CD8-positive, alpha-beta memory T cell (primary cell): Measurements from ENCODE around the gene SNORC. TPM values are rescaled to one million over a fixed set of nuclear protein-coding genes. Genes with fewer than 3 reads are reported as not detected.

ENCODE experiments used
- CTCF ChIA-PET: fragments of 350-600 bp; sonication (Branson Sonifier 250); formaldehyde crosslinking; loops from one replicate; lab custom pipeline; 2021; ENCODE audit warnings: antibody characterized with exemption; lab: Charles Lee
- POLR2A ChIA-PET: fragments of 350-600 bp; sonication (Branson Sonifier 250); formaldehyde crosslinking; loops from one replicate; lab custom pipeline; 2021; ENCODE audit warnings: antibody characterized with exemption; lab: Charles Lee
- DNase-seq, 5 donors: peaks; one replicate each; pipeline versions ENCODE4 v3.0.0 to v3.0.0-alpha.2; 2020 to 2022; ENCODE audit warnings: mixed read lengths in 1 of 5
- H3K27ac ChIP-seq: one replicate; pipeline ENCODE4 v1.7.0; 2013; ENCODE audit warnings: low read depth, mild to moderate bottlenecking, low read length, moderate library complexity
- H3K27me3 ChIP-seq: 2 replicates; pipeline ENCODE4 v1.7.0; 2013; ENCODE audit warnings: low read length, mild to moderate bottlenecking; ENCODE audit not compliant: insufficient read depth, poor library complexity, severe bottlenecking
- H3K36me3 ChIP-seq: 2 replicates; pipeline ENCODE4 v1.7.0; 2013; ENCODE audit warnings: mild to moderate bottlenecking, low read length, moderate library complexity; ENCODE audit not compliant: insufficient read depth
- H3K4me1 ChIP-seq: 2 replicates; pipeline ENCODE4 v1.7.0; 2013; ENCODE audit warnings: mild to moderate bottlenecking, low read length, moderate library complexity; ENCODE audit not compliant: insufficient read depth
- H3K4me3 ChIP-seq: 2 replicates; pipeline ENCODE4 v1.7.0; 2013; ENCODE audit warnings: mild to moderate bottlenecking, low read length
- H3K9me3 ChIP-seq: 2 replicates; pipeline ENCODE4 v1.7.0; 2013; ENCODE audit warnings: mild to moderate bottlenecking, low read length
- H3K27ac Mint-ChIP-seq, 8 donors: one replicate each; pipeline ENCODE4 v1.8.0; 2020 to 2021; ENCODE audit warnings: mixed read lengths in 8 of 8, mild to moderate bottlenecking in 6 of 8, inconsistent platforms in 3 of 8, moderate library complexity in 3 of 8
- H3K27me3 Mint-ChIP-seq, 2 donors: one replicate each; pipeline ENCODE4 v1.8.0; 2020 to 2021; ENCODE audit warnings: mixed read lengths in 2 of 2, mild to moderate bottlenecking in 1 of 2, moderate library complexity in 1 of 2
- H3K36me3 Mint-ChIP-seq, 3 donors: one replicate each; pipeline ENCODE4 v1.8.0; 2020 to 2021; ENCODE audit warnings: mixed read lengths in 3 of 3, inconsistent platforms in 1 of 3, mild to moderate bottlenecking in 1 of 3
- H3K4me1 Mint-ChIP-seq, 3 donors: one replicate each; pipeline ENCODE4 v1.8.0; 2020 to 2021; ENCODE audit warnings: mixed read lengths in 3 of 3, inconsistent platforms in 1 of 3, mild to moderate bottlenecking in 1 of 3
- H3K4me3 Mint-ChIP-seq, 7 donors: one replicate each; pipeline ENCODE4 v1.8.0; 2020 to 2021; ENCODE audit warnings: mixed read lengths in 7 of 7, mild to moderate bottlenecking in 6 of 7, moderate library complexity in 4 of 7, inconsistent platforms in 2 of 7
- H3K9me3 Mint-ChIP-seq, 5 donors: one replicate each; pipeline ENCODE4 v1.8.0; 2020 to 2022; ENCODE audit warnings: mixed read lengths in 5 of 5, mild to moderate bottlenecking in 3 of 5, moderate library complexity in 2 of 5, inconsistent platforms in 1 of 5
- polyA plus RNA-seq: library from polyadenylated mRNA; unstranded; fragments of 300-500 nt; fragmentation: Illumina TruSeq; gene quantifications from one replicate; pipeline ENCODE4 v1.2.3, GENCODE V29; 2021
- total RNA-seq, 2 experiments: library from RNA; stranded (reverse); gene quantifications; one replicate each; pipeline ENCODE4 v1.2.3, GENCODE V29; 2021

The SNORC gene
- total and polyA plus RNA-seq, 3 experiments from 2014 or later, result 1.5 to 2.5 TPM; not detected in 1

DNA sequence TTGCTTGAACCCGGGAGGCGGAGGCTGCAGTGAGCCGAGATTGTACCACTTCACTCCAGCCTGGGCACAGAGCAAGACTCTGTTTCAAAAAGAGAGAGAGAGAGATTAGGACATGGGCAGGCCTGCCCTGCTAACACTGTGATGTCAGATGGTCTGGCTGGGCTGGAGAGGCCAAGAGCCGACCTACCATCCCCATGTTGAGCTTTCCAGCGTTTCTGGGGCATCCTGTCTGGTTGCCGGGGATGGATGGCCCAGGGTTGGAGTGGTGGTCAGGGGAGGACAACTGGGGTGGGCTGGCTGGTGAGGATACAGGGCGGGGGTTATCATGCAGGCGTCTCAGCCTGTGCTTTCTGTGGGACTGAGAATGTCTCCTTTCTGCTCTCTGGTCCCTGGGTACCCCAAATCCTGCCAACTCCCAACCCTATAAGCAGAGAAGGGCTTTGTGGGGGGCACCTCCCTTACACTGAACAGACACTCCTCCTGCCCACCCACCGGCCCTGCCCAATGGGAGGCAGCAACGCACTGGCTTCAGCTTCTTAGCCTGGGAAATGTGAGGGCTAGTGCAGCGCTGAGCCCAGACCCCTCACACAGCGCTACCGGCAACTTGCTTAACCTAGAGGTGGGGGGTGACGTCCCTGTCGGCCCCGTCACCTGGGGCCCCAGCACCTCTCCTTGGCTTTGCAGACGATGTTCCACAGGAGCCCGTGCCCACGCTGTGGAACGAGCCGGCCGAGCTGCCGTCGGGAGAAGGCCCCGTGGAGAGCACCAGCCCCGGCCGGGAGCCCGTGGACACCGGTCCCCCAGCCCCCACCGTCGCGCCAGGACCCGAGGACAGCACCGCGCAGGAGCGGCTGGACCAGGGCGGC is 5.4 kb downstream of the SNORC start:
- POLR2A ChIA-PET, result no interaction called here
- CTCF ChIA-PET, result no interaction called here

DNA sequence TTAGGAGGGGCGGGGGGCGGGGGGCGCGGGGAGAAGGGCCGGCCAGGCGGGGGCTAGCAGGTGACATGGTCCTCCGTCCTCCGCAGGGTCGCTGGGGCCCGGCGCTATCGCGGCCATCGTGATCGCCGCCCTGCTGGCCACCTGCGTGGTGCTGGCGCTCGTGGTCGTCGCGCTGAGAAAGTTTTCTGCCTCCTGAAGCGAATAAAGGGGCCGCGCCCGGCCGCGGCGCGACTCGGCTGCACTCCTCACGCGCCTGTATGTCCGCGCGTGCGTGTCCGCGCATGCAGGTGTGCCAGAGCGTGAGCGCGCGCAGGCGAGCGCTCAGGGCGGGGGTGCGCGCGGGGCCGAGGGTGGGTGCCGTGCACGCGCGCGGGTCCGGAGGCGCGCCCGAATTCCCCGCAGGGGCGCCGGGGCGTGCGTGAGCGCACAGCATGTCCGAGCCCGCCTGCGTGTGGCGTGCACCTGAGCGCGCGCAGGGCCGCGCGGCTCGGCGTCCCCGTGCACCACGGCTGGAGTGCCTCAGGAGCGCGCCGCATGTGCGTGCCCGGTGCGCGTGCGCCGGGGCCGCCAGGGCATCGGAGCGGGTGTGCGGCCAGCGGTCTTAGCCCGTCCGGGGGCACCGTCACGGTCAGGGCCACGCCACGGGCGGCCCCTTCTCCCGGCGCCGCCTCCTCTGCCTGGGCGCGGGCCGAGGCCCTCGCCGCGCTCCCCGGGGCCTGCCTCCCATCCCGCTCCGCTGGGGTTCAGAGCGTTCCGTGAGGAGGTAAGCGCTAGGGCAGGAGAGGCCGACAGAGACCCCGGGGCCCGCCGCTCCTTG is 6.3 kb downstream of the SNORC start:
- ChIA-PET POLR2A (no interaction called here), CTCF (no interaction called here)
- Mint-ChIP-seq H3K27ac (no peak overlapping the region), H3K9me3 (no peaks in the 10 kb centered on the region), H3K4me1 (peaks cover 0 to 12% (median 0%) of the 10 kb centered on the region in 3 donors), H3K27me3 (peaks cover 18 to 20% of the 10 kb centered on the region in 2 donors), H3K36me3 (no peaks in the 10 kb centered on the region), H3K4me3 (peak overlapping the region in 3 of 7 donors; percentile 47 to 52 (median 51))
- no peak overlapping the region for H3K4me3 ChIP-seq
- peak in 2 of 5 donors; percentile 23 to 42 for DNase-seq
- H3K9me3 ChIP-seq, result no peaks in the 10 kb centered on the region
- peaks cover 9% of the 10 kb centered on the region for H3K27me3 ChIP-seq
- H3K4me1 ChIP-seq, result no peaks in the 10 kb centered on the region
- H3K36me3 ChIP-seq, result no peaks in the 10 kb centered on the region
- H3K27ac ChIP-seq, result no peak overlapping the region

More for the DNA sequence above, 5.4 kb downstream of the SNORC start:
- no peaks in the 10 kb centered on the region for H3K9me3 ChIP-seq
- H3K27ac ChIP-seq, result no peak overlapping the region
- H3K9me3 Mint-ChIP-seq, result no peaks in the 10 kb centered on the region
- H3K4me3 ChIP-seq, result no peak overlapping the region
- H3K27ac Mint-ChIP-seq, result no peak overlapping the region
- peaks cover 9% of the 10 kb centered on the region for H3K27me3 ChIP-seq
- peak in 1 of 5 donors; percentile 32 for DNase-seq
- no peaks in the 10 kb centered on the region for H3K36me3 ChIP-seq
- H3K27me3 Mint-ChIP-seq, result peaks cover 18 to 20% of the 10 kb centered on the region in 2 donors
- H3K4me1 ChIP-seq, result no peaks in the 10 kb centered on the region
- peaks cover 0 to 12% (median 0%) of the 10 kb centered on the region in 3 donors for H3K4me1 Mint-ChIP-seq
- H3K4me3 Mint-ChIP-seq, result peak overlapping the region in 6 of 7 donors; percentile 41 to 90 (median 65)
- H3K36me3 Mint-ChIP-seq, result no peaks in the 10 kb centered on the region

DNA sequence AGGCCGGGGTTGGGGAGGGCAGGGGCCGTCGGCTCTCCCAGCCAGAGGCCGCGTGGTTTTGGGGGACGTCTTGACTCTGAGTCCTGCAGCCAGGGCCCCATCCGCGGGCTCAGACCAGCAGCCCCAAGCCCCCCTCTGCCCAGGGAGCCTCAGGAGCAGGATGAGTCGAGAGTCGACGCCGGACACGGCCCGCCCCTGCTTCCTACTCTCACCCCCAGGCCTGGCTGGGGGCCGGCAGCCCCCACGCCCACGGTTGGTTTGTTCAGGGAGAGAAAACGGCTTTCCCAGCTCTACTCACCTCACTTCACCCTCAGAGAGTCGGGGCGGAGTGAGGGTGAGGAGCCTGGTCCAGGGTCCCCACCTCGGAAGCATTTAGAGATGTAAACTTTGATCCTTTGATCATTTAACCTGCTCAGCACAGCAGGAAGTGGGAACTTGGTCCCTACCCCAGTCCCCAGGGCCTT is 6.9 kb downstream of the SNORC start:
- Mint-ChIP-seq H3K9me3 (no peaks in the 10 kb centered on the region), H3K27me3 (peaks cover 18 to 20% of the 10 kb centered on the region in 2 donors), H3K4me3 (peak overlapping the region in 3 of 7 donors; percentile 28 to 54 (median 51)), H3K36me3 (no peaks in the 10 kb centered on the region), H3K27ac (no peak overlapping the region), H3K4me1 (peaks cover 0 to 12% (median 0%) of the 10 kb centered on the region in 3 donors)
- peak in 1 of 5 donors; percentile 31 for DNase-seq
- Histone ChIP-seq H3K4me3 (no peak overlapping the region), H3K27me3 (peaks cover 9% of the 10 kb centered on the region), H3K27ac (no peak overlapping the region), H3K36me3 (no peaks in the 10 kb centered on the region), H3K9me3 (no peaks in the 10 kb centered on the region), H3K4me1 (no peaks in the 10 kb centered on the region)
- ChIA-PET POLR2A (no interaction called here), CTCF (no interaction called here)

DNA sequence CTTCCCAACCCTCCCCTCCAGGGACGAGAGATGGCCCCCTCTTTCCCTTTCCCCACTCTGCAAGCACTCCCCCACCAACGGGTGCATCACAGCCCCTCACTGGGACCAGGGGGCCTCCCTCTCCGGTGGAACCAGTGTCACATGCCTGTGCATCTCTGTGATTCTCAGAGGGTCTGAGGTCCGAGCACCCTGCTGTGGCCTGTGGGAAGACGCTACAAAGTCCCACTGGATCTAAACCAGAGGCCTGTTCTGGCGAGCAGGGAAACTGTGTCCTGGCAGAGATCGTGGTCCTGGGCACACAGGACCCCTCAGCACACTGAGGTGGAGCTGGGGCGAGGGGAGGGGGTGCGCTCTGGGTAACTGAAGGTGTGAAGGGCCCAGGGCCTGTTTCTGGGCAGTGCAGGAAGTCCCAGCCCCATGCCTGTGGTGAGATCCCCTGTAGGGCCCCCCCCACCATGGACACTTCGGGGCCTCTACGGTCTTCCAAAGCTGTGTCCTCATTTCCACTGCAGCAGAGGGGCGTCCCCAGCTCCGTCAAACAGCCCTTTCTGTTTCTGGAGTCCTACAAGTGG is 8.0 kb downstream of the SNORC start:
- H3K9me3 Mint-ChIP-seq, result no peaks in the 10 kb centered on the region
- ChIA-PET POLR2A (no interaction called here), CTCF (no interaction called here)
- Histone ChIP-seq H3K4me3 (no peak overlapping the region), H3K36me3 (no peaks in the 10 kb centered on the region), H3K9me3 (no peaks in the 10 kb centered on the region), H3K27ac (no peak overlapping the region), H3K27me3 (peaks cover 9% of the 10 kb centered on the region), H3K4me1 (no peaks in the 10 kb centered on the region)
- H3K27me3 Mint-ChIP-seq, result peaks cover 18 to 20% of the 10 kb centered on the region in 2 donors
- peaks cover 0 to 12% (median 0%) of the 10 kb centered on the region in 3 donors for H3K4me1 Mint-ChIP-seq
- peak overlapping the region in 6 of 7 donors; percentile 36 to 67 (median 48) for H3K4me3 Mint-ChIP-seq
- no peak overlapping the region for H3K27ac Mint-ChIP-seq
- no peaks in the 10 kb centered on the region for H3K36me3 Mint-ChIP-seq
- DNase-seq, result no peak

DNA sequence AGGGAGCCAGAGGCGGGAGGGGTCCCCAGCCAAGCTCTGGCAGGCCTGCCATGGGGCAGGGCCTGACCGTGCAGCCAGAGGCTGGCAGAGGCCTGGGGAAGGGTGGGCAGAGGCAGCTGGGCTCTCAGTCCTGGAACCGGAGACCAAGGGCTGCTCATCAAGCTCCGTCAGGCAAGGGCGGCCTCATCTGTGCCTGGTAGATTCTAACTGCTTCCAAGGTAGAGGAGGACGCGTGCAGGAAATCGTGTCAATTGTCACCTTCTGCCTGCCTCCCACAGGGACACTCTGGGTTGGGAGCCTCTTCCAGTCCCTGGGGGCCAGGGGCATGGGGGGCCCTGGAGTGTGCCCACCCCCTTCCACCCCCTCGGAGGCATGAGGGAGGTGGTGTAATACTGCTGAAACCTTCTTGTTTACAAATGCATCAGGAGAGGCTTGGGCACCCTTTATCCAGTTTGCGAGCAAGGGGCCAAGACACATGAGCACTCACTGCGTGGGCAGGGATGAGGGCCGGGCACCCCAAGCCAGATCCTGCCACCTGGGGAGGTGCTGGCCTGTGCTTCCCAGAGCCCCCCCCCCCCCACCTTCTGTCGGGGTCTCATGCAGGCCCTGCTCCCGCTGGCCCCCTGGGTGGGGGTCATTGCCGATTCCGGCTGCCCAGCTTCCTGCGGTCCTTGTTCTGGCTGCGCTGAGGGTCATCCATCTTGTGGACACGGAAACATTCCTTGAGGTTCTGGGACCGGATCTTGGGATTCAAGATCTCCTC is 9.0 kb downstream of the SNORC start:
- Mint-ChIP-seq H3K4me1 (peaks cover 0 to 12% (median 0%) of the 10 kb centered on the region in 3 donors), H3K9me3 (no peaks in the 10 kb centered on the region), H3K4me3 (no peak overlapping the region), H3K36me3 (no peaks in the 10 kb centered on the region), H3K27ac (no peak overlapping the region), H3K27me3 (peaks cover 18% of the 10 kb centered on the region in 2 donors)
- H3K4me1 ChIP-seq, result no peaks in the 10 kb centered on the region
- CTCF ChIA-PET, result no interaction called here
- DNase-seq, result no peak
- H3K9me3 ChIP-seq, result no peaks in the 10 kb centered on the region
- POLR2A ChIA-PET, result no interaction called here
- peaks cover 9% of the 10 kb centered on the region for H3K27me3 ChIP-seq
- H3K36me3 ChIP-seq, result no peaks in the 10 kb centered on the region
- no peak overlapping the region for H3K27ac ChIP-seq
- no peak overlapping the region for H3K4me3 ChIP-seq

DNA sequence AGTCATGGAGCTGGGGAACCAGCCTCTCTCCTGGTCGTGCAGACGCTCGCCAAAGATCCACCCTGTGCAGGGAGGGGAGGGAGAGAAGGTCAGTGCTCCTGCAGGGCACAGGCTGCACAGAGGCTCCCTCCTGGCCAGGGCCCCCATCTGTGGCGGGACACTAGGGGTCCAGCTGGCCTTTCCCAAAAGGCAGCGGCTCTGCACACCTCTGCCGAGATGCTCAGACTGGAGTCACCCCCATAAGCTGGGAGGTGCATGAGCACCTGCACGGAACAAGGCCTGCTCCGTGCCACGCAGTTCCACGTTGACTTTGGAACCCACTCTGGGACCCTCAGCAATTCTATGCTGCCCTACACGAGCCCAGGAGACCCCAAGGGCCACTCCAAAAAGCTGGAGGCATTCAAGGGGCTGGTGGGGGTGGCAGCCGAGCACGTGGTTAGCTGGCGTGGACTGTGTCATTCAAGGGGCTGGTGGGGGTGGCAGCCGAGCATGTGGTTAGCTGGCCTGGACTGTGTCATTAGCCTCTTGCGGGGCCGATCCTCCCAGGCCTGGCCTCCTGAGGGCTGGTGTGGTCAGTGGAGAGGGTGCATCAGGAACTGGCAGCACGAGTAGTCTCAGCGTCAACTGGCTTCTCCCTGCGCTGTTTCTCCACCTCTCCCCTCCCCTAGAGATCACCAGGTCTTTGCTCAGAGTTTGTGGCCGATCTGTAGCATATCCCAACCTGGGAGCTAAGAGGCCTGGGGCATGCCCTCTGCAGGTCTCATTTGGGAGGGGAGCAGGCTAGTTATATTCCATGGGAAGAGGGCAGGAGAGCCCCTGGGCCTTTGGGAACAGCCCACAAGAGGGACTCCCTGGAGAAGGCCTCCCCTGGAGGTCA is 9.8 kb downstream of the SNORC start:
- H3K36me3 Mint-ChIP-seq, result no peaks in the 10 kb centered on the region
- Histone ChIP-seq H3K4me3 (no peak overlapping the region), H3K27ac (no peak overlapping the region), H3K4me1 (no peaks in the 10 kb centered on the region), H3K36me3 (no peaks in the 10 kb centered on the region), H3K9me3 (no peaks in the 10 kb centered on the region), H3K27me3 (peaks cover 9% of the 10 kb centered on the region)
- no peaks in the 10 kb centered on the region for H3K9me3 Mint-ChIP-seq
- no peak overlapping the region for H3K4me3 Mint-ChIP-seq
- ChIA-PET CTCF (no interaction called here), POLR2A (no interaction called here)
- peaks cover 0 to 12% (median 0%) of the 10 kb centered on the region in 3 donors for H3K4me1 Mint-ChIP-seq
- H3K27ac Mint-ChIP-seq, result peak overlapping the region in 1 of 8 donors; percentile 84
- peak in 1 of 5 donors; percentile 42 for DNase-seq
- H3K27me3 Mint-ChIP-seq, result peaks cover 13 to 15% of the 10 kb centered on the region in 2 donors
